ENCODE results near the gene NAA11.

NAA11 gene

GRCh38 chr4:79311279-79311678 is 14.6 kb downstream of the NAA11 start:
- Histone ChIP-seq H3K4me3 (ENCODE audit: low read depth, low read length) (no peak overlapping the region), H3K27ac (ENCODE audit: low read depth, low read length) (no peak overlapping the region), H3K27me3 (ENCODE audit: control insufficient read depth, insufficient read depth, low read length) (no peaks in the 10 kb centered on the region), H3K9ac (ENCODE audit: low read depth, low read length) (no peak overlapping the region), H3K9me3 (ENCODE audit: control insufficient read depth, insufficient read depth, low read length) (no peaks in the 10 kb centered on the region), H3K4me1 (ENCODE audit: control insufficient read depth, insufficient read depth, low read length) (no peaks in the 10 kb centered on the region), H3K36me3 (ENCODE audit: control insufficient read depth, insufficient read depth, low read length) (no peaks in the 10 kb centered on the region)

- Histone ChIP-seq H3K9me3 (ENCODE audit: control insufficient read depth, insufficient read depth, low read length) (no peaks in the 10 kb centered on the region), H3K36me3 (ENCODE audit: control insufficient read depth, insufficient read depth, low read length) (no peaks in the 10 kb centered on the region), H3K27me3 (ENCODE audit: control insufficient read depth, insufficient read depth, low read length) (no peaks in the 10 kb centered on the region), H3K9ac (ENCODE audit: low read depth, low read length) (no peak overlapping the region), H3K4me3 (ENCODE audit: low read depth, low read length) (no peak overlapping the region), H3K27ac (ENCODE audit: low read depth, low read length) (no peak overlapping the region), H3K4me1 (ENCODE audit: control insufficient read depth, insufficient read depth, low read length) (no peaks in the 10 kb centered on the region)
Observed at GRCh38 chr4:79308971-79309370, 16.9 kb downstream of the NAA11 start.

GRCh38 chr4:79308137-79308536 is 17.7 kb downstream of the NAA11 start:
- H3K9me3 ChIP-seq (ENCODE audit: control insufficient read depth, insufficient read depth, low read length): no peaks in the 10 kb centered on the region
- H3K9ac ChIP-seq (ENCODE audit: low read depth, low read length): no peak overlapping the region
- H3K36me3 ChIP-seq (ENCODE audit: control insufficient read depth, insufficient read depth, low read length): no peaks in the 10 kb centered on the region
- no peaks in the 10 kb centered on the region for H3K27me3 ChIP-seq (ENCODE audit: control insufficient read depth, insufficient read depth, low read length)
- H3K4me1 ChIP-seq (ENCODE audit: control insufficient read depth, insufficient read depth, low read length): no peaks in the 10 kb centered on the region
- H3K4me3 ChIP-seq (ENCODE audit: low read depth, low read length): no peak overlapping the region
- H3K27ac ChIP-seq (ENCODE audit: low read depth, low read length): no peak overlapping the region

- H3K9me3 ChIP-seq (ENCODE audit: control insufficient read depth, insufficient read depth, low read length): no peaks in the 10 kb centered on the region
- H3K36me3 ChIP-seq (ENCODE audit: control insufficient read depth, insufficient read depth, low read length): no peaks in the 10 kb centered on the region
- H3K27ac ChIP-seq (ENCODE audit: low read depth, low read length): no peak overlapping the region
- H3K9ac ChIP-seq (ENCODE audit: low read depth, low read length): no peak overlapping the region
- no peaks in the 10 kb centered on the region for H3K4me1 ChIP-seq (ENCODE audit: control insufficient read depth, insufficient read depth, low read length)
- no peaks in the 10 kb centered on the region for H3K27me3 ChIP-seq (ENCODE audit: control insufficient read depth, insufficient read depth, low read length)
- no peak overlapping the region for H3K4me3 ChIP-seq (ENCODE audit: low read depth, low read length)
Observed at GRCh38 chr4:79306795-79307194, 19.1 kb downstream of the NAA11 start.

GRCh38 chr4:79300280-79300679 is 25.6 kb downstream of the NAA11 start:
- no peaks in the 10 kb centered on the region for H3K36me3 ChIP-seq (ENCODE audit: control insufficient read depth, insufficient read depth, low read length)
- no peaks in the 10 kb centered on the region for H3K27me3 ChIP-seq (ENCODE audit: control insufficient read depth, insufficient read depth, low read length)
- H3K4me1 ChIP-seq (ENCODE audit: control insufficient read depth, insufficient read depth, low read length): no peaks in the 10 kb centered on the region
- H3K9me3 ChIP-seq (ENCODE audit: control insufficient read depth, insufficient read depth, low read length): no peaks in the 10 kb centered on the region
- H3K9ac ChIP-seq (ENCODE audit: low read depth, low read length): no peak overlapping the region
- no peak overlapping the region for H3K27ac ChIP-seq (ENCODE audit: low read depth, low read length)
- no peak overlapping the region for H3K4me3 ChIP-seq (ENCODE audit: low read depth, low read length)

- H3K9me3 ChIP-seq (ENCODE audit: control insufficient read depth, insufficient read depth, low read length): no peaks in the 10 kb centered on the region
Observed at GRCh38 chr4:79298484-79298883, 27.4 kb downstream of the NAA11 start.

GRCh38 chr4:79298027-79298426 is 27.8 kb downstream of the NAA11 start:
- H3K4me3 ChIP-seq (ENCODE audit: low read depth, low read length): no peak overlapping the region
- no peak overlapping the region for H3K27ac ChIP-seq (ENCODE audit: low read depth, low read length)
- H3K4me1 ChIP-seq (ENCODE audit: control insufficient read depth, insufficient read depth, low read length): no peaks in the 10 kb centered on the region
- H3K36me3 ChIP-seq (ENCODE audit: control insufficient read depth, insufficient read depth, low read length): no peaks in the 10 kb centered on the region
- no peak overlapping the region for H3K9ac ChIP-seq (ENCODE audit: low read depth, low read length)
- H3K9me3 ChIP-seq (ENCODE audit: control insufficient read depth, insufficient read depth, low read length): no peaks in the 10 kb centered on the region
- no peaks in the 10 kb centered on the region for H3K27me3 ChIP-seq (ENCODE audit: control insufficient read depth, insufficient read depth, low read length)

More at GRCh38 chr4:79298484-79298883, 27.4 kb downstream of the NAA11 start:
- no peak overlapping the region for H3K9ac ChIP-seq (ENCODE audit: low read depth, low read length)
- H3K27me3 ChIP-seq (ENCODE audit: control insufficient read depth, insufficient read depth, low read length): no peaks in the 10 kb centered on the region
- H3K4me3 ChIP-seq (ENCODE audit: low read depth, low read length): no peak overlapping the region
- no peaks in the 10 kb centered on the region for H3K4me1 ChIP-seq (ENCODE audit: control insufficient read depth, insufficient read depth, low read length)
- no peaks in the 10 kb centered on the region for H3K36me3 ChIP-seq (ENCODE audit: control insufficient read depth, insufficient read depth, low read length)
- no peak overlapping the region for H3K27ac ChIP-seq (ENCODE audit: low read depth, low read length)

GRCh38 chr4:79297479-79297878 is 28.4 kb downstream of the NAA11 start:
- Histone ChIP-seq H3K27me3 (ENCODE audit: control insufficient read depth, insufficient read depth, low read length) (no peaks in the 10 kb centered on the region), H3K27ac (ENCODE audit: low read depth, low read length) (no peak overlapping the region), H3K4me1 (ENCODE audit: control insufficient read depth, insufficient read depth, low read length) (no peaks in the 10 kb centered on the region), H3K9ac (ENCODE audit: low read depth, low read length) (no peak overlapping the region), H3K4me3 (ENCODE audit: low read depth, low read length) (no peak overlapping the region), H3K36me3 (ENCODE audit: control insufficient read depth, insufficient read depth, low read length) (no peaks in the 10 kb centered on the region), H3K9me3 (ENCODE audit: control insufficient read depth, insufficient read depth, low read length) (no peaks in the 10 kb centered on the region)

GRCh38 chr4:79296768-79297428 is 29.0 kb downstream of the NAA11 start:
- no peaks in the 10 kb centered on the region for H3K36me3 ChIP-seq (ENCODE audit: control insufficient read depth, insufficient read depth, low read length)
- no peaks in the 10 kb centered on the region for H3K9me3 ChIP-seq (ENCODE audit: control insufficient read depth, insufficient read depth, low read length)
- no peak overlapping the region for H3K9ac ChIP-seq (ENCODE audit: low read depth, low read length)
- H3K4me3 ChIP-seq (ENCODE audit: low read depth, low read length): no peak overlapping the region
- no peak overlapping the region for H3K27ac ChIP-seq (ENCODE audit: low read depth, low read length)
- no peaks in the 10 kb centered on the region for H3K27me3 ChIP-seq (ENCODE audit: control insufficient read depth, insufficient read depth, low read length)
- no peaks in the 10 kb centered on the region for H3K4me1 ChIP-seq (ENCODE audit: control insufficient read depth, insufficient read depth, low read length)

- Histone ChIP-seq H3K27ac (ENCODE audit: low read depth, low read length) (no peak overlapping the region), H3K4me3 (ENCODE audit: low read depth, low read length) (no peak overlapping the region), H3K36me3 (ENCODE audit: control insufficient read depth, insufficient read depth, low read length) (no peaks in the 10 kb centered on the region), H3K9me3 (ENCODE audit: control insufficient read depth, insufficient read depth, low read length) (no peaks in the 10 kb centered on the region), H3K9ac (ENCODE audit: low read depth, low read length) (no peak overlapping the region), H3K27me3 (ENCODE audit: control insufficient read depth, insufficient read depth, low read length) (no peaks in the 10 kb centered on the region), H3K4me1 (ENCODE audit: control insufficient read depth, insufficient read depth, low read length) (no peaks in the 10 kb centered on the region)
Observed at GRCh38 chr4:79295086-79295485, 30.8 kb downstream of the NAA11 start.

GRCh38 chr4:79294064-79294463 is 31.8 kb downstream of the NAA11 start:
- Histone ChIP-seq H3K27ac (ENCODE audit: low read depth, low read length) (no peak overlapping the region), H3K36me3 (ENCODE audit: control insufficient read depth, insufficient read depth, low read length) (no peaks in the 10 kb centered on the region), H3K27me3 (ENCODE audit: control insufficient read depth, insufficient read depth, low read length) (no peaks in the 10 kb centered on the region), H3K4me3 (ENCODE audit: low read depth, low read length) (no peak overlapping the region), H3K4me1 (ENCODE audit: control insufficient read depth, insufficient read depth, low read length) (no peaks in the 10 kb centered on the region), H3K9ac (ENCODE audit: low read depth, low read length) (no peak overlapping the region), H3K9me3 (ENCODE audit: control insufficient read depth, insufficient read depth, low read length) (no peaks in the 10 kb centered on the region)

All from HUES48 (cell line).